ENCODE data around the gene CD200R1.

Gene CD200R1, protein sequence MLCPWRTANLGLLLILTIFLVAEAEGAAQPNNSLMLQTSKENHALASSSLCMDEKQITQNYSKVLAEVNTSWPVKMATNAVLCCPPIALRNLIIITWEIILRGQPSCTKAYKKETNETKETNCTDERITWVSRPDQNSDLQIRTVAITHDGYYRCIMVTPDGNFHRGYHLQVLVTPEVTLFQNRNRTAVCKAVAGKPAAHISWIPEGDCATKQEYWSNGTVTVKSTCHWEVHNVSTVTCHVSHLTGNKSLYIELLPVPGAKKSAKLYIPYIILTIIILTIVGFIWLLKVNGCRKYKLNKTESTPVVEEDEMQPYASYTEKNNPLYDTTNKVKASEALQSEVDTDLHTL

DNA sequence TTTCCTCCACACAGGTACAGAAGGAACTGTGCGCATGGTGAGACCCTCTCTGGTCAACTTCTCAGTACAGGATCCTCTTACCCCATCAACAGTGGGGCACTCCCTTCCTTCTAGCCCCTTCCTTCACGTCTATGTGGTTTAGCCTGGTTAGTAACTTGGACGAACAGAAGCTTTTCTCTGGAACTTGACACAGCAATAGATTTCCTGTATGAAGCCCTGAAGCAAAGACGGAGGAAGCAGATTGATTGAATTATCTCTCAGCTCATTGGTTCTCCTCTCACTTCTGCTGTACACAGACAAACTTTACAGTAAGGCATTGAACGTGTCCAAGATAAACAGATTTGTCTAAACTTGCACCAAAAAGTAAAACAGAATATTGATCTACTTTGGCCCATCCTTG lies at the start of gene CD200R1:
TSS of gene CD200R1 (minus strand) at position 210 of the 400 bp plus-strand sequence. CDS start 246 bp downstream, outside the sequence.
- no peak for DNase-seq

DNA sequence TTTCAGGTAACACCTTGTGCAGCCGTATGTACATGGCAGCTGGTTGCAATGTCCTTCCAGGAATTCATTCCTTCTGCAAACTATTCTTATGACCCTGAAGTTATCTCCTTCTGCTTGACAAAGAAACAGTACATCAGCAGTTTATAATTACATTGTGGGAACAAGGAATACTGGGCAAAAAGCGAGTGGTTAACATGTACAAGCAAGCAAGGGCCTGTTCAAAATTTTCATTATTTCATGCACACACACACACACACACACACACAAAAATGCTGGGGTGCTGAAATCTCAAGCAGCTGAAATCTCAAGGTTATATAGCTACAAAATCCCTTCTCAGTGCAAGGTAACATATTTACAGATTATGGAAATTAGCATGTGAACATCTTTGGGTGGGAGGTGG lies 46.6 kb upstream of the CD200R1 start:
- no peak for DNase-seq

DNA sequence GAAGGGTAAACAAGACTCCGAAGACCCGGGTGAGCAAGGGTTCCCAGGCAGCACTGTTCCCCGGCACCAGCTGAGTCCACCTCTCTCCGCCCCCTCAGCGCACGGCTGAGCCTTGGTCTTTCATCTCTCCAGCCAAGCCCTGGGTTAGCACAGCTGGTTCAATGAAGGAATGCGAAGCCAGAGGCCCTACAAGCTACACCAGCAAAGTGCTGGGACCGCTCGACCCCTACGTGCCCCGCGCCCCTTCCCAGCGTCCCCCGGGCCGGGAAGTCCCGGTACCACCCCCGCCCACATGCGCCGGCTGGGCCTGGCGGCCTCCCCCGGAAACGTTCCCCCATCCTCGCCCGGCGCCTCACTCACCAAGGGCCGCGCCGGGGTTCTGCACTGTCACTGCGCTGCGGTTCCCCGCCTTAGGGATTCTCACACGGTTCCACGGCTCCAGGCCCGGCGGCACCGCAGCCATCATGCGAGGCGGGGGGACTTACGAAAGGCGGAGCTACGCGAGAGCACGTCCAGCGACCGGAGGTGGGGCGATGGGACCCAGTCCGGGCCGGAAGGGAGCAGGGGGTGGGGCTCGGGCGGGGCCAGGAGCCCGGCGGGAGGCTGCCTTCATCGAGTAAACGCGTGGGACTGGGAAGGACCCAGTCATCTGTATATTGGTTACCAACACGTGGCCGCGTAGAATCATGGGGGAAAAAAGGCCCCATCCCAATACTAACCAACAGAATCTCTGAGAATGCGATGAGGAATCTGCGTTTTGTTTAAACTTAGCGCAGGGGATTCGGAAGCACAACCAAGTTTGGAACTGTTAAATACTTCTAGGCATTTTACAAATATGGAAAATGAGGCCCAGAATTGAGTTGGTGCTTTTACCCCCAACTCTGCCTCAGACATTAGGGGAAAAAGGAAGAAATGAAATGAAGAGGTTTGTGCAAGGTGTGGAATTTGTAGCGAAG lies 44.6 kb upstream of the CD200R1 start:
- peak; percentile 74 for DNase-seq

DNA sequence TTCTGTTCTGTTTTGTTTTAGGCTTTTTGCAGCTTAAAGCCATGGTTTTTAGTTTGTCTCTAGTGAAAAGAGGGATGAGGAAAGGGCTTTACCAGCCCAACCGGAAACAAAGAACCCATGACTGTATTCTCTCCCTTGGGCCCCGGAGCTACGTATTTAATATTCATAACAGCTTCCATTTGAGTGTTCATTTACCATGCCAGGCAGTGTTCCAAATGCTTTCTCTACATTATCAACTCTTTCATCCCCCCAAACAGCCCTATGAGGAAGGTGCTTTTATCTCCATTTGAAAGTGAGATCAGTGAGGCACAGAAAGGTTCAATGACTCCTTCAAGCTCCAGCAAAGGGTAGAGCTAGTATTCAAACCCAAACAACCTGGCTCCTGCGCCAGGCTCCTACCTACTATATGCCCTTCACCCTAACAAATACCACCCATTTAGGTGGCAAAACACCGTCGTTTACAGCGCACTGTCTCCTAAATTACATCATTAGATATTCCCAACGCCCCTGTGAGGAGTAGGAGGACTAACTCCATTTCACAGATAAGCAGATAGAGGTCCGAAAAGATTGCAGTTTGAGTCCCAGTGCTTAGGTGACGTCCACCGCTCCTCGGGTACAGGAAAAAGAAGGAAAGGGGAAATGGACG lies 43.8 kb upstream of the CD200R1 start:
- DNase-seq, result no peak

DNA sequence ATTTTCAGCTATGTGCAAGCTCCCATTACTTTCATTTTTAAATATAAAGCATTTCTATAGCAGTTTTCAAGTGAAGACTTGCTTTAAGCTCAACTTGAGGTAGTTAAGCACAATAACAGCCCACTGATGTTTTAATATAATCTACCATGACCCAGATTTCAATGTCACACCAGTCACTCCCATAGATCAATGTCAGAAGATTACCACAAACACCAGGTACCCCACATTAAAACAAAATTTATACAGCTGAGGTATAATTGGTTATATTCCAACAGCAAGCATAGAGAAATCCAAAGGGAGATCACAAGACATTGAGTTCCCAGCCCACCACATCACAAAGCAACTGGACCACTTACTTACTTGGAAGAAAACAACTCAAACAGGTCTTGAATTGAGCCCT lies 38.7 kb upstream of the CD200R1 start:
- no peak for DNase-seq

DNA sequence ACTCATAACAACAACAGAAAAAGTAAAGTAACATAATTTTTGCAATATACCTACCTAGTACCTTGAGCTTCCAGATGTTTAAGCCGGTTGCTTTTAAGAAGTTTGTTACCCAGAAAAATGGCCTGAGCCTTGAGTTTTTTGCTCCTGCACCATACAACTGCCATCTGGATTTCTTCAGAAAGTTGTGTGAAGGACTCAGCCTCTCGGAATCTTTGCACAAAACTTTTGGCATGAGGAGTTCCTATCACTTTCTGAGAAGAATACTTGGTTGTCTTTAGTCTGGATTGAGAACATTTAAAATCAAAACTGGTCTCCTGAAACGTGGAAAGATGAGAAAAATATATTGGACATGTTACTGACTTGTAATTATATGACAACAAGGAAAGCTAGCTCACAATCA lies 33.2 kb upstream of the CD200R1 start:
- DNase-seq, result no peak

DNA sequence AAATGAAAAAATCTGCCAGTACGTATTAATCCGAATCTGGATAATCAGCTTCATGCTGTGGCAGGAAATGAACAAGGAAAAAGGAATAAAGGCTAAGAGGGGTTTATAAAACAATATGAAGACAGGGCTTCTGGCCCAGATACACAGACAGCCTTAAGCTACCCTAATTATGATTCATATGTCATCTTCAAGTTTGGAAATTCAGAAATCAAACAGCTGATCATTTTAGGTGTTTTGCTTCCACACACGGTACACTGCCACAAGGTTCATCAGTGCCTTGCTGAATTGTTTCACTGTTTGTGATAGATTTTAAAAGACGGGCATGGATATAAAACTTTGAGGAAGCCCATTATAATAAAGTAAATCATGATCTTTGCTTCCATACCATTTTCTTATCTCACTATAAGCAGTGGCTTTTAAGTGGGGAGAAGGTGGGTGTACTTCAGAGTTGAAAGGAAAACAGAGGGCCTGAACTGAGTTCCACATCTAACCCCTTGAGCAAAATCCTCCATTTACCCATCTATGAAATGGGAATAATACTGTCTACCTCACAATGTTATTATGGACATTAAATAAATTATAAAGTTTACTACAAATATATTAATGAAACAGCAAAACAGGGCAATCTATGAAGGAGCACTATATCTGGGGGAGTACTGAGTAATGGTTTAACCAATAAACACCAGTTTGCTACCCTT lies 31.6 kb upstream of the CD200R1 start:
- no peak for DNase-seq

DNA sequence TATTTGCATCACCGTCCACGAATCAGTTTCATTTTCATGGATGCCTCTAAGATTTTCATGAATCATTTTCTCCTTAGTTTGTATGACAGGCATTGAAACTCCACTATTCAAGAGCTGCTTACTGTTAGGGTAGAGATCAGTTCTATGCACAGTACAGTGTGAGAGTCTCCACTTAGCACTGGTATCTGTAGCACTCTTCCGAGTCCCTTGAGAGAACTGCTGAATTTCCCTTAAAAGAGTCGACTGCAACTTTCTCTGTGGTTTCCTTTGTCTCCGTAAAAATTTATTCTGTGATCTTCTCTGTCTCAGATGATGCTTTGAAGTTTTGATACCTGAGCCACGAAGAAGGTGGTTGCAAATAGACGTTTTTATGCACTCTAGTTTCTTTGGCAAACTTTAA lies 30.7 kb upstream of the CD200R1 start:
- DNase-seq, result no peak

DNA sequence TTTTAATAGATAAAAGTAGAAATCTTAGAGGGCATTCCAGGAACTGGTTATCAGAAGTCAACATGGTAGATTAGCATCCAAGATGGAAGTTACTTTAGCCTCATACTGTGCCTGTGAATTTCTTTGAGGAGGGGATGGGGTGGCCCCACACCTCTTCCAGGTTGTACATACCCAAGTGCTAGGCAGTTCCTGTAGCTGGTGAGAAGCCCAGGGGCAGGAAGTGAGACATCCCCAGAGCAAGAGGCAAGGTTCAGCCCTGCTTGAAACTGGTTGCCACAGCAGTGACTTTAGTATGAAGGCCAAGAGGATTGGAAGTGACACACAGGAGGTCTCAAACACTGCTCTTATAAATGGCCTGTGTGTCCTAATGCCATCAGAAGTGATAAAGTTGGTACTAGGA lies 27.8 kb upstream of the CD200R1 start:
- no peak for DNase-seq

DNA sequence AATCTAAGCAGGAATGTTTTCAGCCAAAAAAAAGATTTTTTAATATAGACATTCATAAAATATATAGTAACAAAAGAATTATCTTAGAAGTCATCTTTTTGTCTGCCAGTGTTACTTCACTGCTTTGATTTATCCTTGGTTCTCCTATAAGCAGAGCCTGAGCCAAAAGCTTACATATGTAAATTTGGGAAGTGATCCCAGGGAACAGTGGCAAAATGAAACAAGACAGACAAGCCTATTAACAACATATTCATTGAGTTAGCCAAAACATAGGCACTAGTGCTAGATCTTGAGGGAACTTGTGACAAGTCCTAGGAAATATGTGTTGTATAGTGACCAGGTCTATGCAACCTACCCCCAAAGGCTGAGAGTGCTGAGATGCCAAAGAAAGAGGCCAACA lies 27.1 kb upstream of the CD200R1 start:
- no peak for DNase-seq

DNA sequence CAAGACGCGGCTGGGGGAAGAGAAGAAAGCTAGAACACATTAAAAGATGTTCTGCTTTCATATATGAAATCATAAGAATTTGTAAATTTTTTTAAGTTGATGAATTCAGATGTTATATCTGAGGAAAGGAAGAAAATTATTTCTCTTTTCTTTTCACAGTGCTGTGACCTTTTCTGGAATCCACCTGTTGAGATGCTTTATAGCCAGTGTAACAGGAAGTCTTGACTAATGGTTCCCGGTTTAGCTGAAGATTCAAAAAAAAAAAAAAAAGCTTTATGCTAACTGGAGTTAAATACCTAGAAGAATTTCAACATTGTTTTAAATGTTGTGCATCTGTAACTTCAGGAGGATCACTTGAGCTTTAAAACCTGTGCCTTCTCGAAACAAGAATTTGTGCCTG lies 25.8 kb upstream of the CD200R1 start:
- no peak for DNase-seq

DNA sequence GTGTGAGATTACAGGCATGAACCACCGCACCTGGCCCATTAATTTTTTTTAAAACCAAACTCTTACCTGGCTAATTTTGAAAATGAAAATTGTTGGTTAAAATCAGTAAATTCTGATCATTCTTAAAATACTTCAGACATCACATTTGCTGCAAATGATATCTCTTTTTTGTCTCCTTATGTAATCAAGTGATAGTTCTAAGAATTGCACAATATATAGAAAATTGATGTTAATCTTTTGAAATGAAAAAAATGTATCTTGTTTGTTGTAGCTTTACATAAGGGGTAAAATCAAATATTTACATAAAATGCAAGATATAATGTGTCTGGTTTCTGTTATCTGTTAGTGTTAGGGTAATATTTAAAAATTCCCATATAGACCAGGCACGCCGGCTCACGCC lies 20.9 kb upstream of the CD200R1 start:
- no peak for DNase-seq

DNA sequence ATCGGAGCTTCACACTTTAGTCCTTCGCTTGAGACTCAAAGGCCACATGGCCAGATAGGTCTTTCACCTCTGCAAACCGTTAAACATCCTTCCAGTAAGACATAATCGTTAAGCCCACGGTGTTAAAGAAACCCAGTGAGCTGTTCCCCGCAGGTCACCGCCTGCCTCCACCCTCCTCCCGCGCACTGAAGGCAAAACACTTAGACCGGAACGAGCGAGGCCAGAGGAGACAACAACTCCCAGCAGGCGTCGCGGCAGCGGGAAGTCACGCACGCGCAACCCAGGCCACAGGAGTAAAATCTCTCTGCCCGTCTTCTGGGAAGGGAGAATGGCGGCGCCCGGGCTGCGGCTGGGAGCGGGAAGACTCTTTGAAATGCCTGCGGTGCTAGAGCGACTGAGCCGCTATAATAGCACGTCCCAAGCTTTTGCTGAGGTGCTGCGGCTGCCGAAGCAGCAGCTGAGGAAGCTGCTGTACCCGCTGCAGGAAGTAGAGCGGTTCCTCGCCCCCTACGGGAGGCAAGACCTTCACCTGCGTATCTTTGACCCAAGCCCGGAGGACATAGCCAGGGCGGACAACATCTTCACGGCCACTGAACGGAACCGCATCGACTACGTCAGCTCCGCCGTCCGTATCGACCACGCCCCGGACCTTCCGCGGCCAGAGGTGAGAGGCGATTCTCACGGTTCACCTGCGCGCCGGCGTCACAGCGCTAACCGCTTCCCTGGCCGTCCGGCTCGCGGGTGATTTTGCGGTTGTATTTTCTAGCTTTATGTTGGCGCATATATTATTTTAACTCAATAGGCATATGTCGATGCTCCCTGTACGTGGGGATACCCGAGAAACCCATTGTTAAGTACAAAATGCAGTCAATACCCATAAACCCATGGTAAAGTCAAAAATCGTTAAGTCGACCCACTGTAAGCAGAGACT lies 16.0 kb upstream of the CD200R1 start, which contains the start of gene GTPBP8:
TSS of gene GTPBP8 (plus strand) at position 313 of the 931 bp plus-strand sequence. CDS start at position 329, 16 bp downstream.
- peak; percentile 77 for DNase-seq

DNA sequence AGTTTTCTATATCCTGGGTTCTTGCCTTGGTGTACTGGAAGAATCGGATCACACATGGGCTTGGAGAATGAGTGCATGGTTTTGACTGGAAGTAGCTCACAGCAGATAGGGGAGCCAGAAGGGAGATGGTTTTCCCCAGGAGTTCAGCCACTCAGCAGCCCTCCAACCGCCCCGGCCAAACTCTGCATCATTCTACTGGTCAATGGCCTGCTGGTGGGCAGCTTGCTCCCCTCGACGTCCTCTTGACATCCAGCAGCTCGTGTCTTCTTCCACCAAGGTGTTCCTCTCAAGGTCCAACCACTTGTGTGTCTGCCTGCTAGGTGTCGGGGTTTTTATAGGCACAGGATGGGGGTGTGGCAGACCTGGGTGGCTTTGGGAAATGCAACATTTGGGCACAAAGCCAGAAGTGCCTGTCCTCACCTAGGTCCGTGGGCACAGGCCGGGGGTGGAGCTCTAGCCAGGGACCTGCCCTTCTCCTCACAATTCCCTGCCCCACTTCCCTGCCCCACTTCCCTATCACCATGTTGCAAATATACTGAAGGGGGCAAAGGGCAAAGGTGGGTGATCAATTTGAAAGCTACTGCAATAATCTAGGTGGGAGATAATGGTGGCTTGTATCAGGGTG lies 12.9 kb upstream of the CD200R1 start:
- DNase-seq, result no peak

DNA sequence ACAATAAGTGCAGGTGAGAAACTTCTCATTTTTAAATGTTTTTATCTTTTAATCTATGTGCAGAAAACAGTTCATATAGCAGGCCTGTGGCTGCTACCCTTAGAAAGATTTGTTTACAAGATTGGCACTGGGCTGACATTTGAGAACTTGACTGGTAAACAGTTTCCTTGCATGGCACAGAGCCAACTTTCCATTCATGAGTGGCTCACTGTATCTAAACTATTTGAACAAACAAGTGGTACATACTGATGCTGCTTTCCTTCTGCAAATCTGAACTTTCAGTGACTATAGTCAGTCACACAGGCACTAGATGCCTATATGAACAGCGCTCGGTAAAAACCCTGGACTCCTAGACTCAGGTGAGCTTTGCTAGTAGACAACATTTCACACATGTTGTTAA lies 9.6 kb upstream of the CD200R1 start:
- no peak for DNase-seq

DNA sequence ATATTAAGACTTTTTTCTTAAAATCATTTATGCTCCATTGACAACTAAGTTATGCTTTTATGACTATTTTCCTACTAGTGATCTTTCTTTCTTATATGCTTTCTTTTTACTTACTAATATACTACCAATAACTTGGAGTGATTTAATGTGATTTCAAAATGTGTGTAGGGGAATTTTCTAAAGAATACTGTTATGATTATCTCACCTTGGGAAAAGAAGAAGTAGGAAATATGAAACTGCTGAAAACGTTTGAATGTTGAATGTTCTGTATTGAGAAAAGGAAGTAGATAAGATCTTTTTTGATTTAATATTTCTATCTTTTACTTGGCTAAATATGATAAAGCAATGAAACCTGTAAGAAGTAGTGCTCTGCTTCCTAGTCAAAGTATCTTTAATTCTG lies 7.8 kb upstream of the CD200R1 start:
- no peak for DNase-seq

DNA sequence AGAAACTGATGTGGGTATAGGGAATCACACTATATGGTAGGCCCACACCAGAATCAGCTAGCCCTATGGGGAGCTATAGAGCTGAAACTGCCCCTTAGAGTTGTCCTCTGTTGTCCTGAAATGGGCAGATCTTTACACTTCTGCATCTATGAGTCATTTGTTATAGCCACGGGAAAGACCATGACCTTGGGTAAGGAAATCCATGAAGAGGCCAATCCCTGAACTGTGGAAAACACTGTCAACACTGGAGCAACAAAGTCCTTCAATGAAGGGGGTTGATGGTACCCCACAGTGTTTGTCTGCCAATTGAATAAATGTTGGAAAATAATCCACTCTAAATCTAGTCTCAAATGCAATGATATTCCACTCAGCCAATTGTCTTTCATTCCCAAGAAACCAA lies 5.2 kb upstream of the CD200R1 start:
- no peak for DNase-seq

DNA sequence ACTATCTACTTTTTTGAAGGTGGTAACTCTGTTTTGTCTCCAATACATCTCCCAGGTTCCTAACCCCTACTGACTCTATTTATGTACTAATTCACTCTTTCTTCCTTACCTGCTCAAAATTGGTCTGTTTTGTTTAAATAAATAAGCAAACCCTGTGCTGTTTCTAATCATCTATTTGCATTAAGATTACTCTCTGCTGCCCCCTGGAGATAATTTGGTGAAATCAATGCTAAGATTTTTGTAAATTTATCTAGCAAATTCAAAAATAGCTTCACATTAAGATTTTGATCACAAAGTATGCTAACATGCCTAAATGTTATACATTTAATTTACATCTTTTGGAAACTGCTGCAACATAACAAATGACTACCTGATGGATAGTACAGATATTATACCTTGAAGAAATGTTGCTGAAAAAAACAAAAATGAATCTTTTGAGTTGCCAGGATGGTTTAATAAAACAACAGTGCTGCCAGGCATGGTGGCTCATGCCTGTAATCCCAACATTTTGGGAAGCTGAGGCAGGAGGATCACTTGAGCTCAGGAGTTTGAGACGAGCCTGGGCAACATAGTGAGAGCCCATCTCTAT lies 4.4 kb upstream of the CD200R1 start:
- no peak for DNase-seq

DNA sequence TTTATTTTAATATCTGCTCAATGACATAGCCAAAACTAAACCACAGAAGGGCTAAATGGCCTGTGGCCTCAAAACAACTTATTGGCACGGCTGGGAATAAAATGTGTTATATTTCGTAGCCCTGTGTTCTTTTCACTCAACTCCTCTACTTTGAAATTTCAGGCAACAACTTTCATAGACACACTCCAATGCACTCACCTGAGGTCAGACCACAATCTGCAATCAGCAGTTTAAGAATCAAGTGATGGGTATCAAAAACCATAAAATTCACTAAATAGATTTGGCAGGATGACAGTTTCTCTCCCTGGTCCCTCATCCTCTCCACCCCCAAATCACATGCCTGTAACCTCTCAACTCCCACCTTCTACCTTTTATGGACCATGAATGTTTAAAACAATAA lies 2.0 kb upstream of the CD200R1 start:
- no peak for DNase-seq

DNA sequence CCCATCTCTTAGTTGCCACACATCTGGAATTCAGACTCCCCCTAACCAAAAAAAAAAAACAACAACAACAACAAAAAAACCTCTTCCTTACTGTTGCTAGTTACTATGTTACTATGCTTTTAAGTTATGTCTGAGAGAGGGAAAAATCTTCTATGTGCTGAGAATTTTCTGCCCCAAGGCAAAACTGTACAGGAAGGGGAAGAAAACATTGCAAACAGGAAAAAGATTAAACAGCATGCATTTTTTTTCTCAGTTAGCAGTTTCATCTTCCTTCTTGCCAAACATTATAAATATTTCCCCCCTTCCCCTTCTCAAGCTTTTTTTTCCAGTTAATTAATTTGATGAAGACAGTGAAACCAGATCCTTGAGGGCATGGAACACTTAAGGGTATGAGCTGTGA lies 1.1 kb upstream of the CD200R1 start:
- DNase-seq, result no peak

DNA sequence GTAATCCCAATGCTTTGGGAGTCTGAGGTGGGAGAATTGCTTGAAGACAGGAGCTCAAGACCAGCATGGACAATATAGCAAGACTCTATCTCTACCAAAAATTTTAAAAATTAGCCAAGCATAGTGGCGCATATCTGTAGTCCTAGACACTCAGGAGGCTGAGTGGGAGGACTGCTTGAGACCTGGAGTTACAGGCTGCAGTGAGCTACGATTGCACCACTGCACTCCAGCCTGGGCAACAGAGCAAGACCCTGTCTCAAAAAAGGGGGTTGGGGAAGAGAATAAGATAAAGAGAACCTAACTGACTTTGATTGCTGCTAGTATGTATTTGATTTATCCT lies 755 bp downstream of the CD200R1 start:
- DNase-seq, result no peak
